IMR-90 (cell line): ENCODE measurements around the gene TNF. TPM values are rescaled to one million over a fixed set of nuclear protein-coding genes. Genes with fewer than 3 reads are reported as not detected.

ENCODE experiments used
- ATAC-seq: fragments of 200-7000 bp; cut with Tn5 transposase; 2 replicates; pipeline ENCODE4 v1.9.1; 2020; ENCODE audit warnings: low read depth, mild to moderate bottlenecking, moderate library complexity
- BruUV-seq: library from RNA; stranded (reverse); fragments of 400-500 nt; replicated peaks from 2 replicates; lab custom pipeline; 2021; lab: Mats Ljungman, UMichigan
- CTCF ChIA-PET: fragments of 300-600 bp; formaldehyde crosslinking; extraction: SDS; loops from one replicate; lab custom pipeline; 2021; ENCODE audit warnings: antibody characterized with exemption; lab: Yijun Ruan, JAX
- POLR2A ChIA-PET: fragments of 300-600 bp; sonication (Branson Sonifier 250); formaldehyde crosslinking; loops from one replicate; lab custom pipeline; 2022; ENCODE audit warnings: antibody characterized with exemption; ENCODE audit not compliant: unreplicated experiment; lab: Charles Lee
- DNase-seq: peaks from one replicate; pipeline ENCODE4 v3.0.0; 2013
- H2AFZ ChIP-seq: replicated peaks from 2 replicates; pipeline ENCODE3; 2013; ENCODE audit warnings: low read length, mild to moderate bottlenecking; ENCODE audit not compliant: poor library complexity
- H2AK5ac ChIP-seq: 2 replicates; pipeline ENCODE4 v1.6.1; 2013; ENCODE audit warnings: low read depth, low read length, inconsistent platforms
- H2AK9ac ChIP-seq: replicated peaks from 2 replicates; pipeline ENCODE3; 2013; ENCODE audit warnings: mild to moderate bottlenecking, low read depth, low read length, moderate library complexity; ENCODE audit not compliant: poor library complexity
- H2BK120ac ChIP-seq: 2 replicates; pipeline ENCODE4 v1.6.1; 2013; ENCODE audit warnings: low read depth, low read length, inconsistent platforms
- H2BK15ac ChIP-seq: 3 replicates; pipeline ENCODE4 v1.6.1; 2013; ENCODE audit warnings: low read depth, low read length, inconsistent platforms
- H2BK20ac ChIP-seq: 2 replicates; pipeline ENCODE4 v1.6.1; 2013; ENCODE audit warnings: low read depth, mild to moderate bottlenecking, inconsistent platforms, low read length, moderate library complexity
- H2BK5ac ChIP-seq: 2 replicates; pipeline ENCODE4 v1.6.1; 2013; ENCODE audit warnings: mild to moderate bottlenecking, low read depth, low read length, inconsistent platforms; ENCODE audit not compliant: poor library complexity, severe bottlenecking
- H3K14ac ChIP-seq: replicated peaks from 2 replicates; pipeline ENCODE4 v1.6.1; 2013; ENCODE audit warnings: low read depth, low read length, inconsistent platforms
- H3K18ac ChIP-seq: 2 replicates; pipeline ENCODE4 v1.6.1; 2013; ENCODE audit warnings: low read depth, low read length, control low read depth
- H3K23ac ChIP-seq: 2 replicates; pipeline ENCODE4 v1.6.1; 2013; ENCODE audit warnings: low read depth, low read length, inconsistent platforms
- H3K27ac ChIP-seq: 2 replicates; pipeline ENCODE4 v1.5.1; 2013; ENCODE audit warnings: mild to moderate bottlenecking, control low read depth, low read length; ENCODE audit not compliant: insufficient read depth
- H3K27me3 ChIP-seq: 2 replicates; pipeline ENCODE4 v1.6.1; 2013; ENCODE audit warnings: low read length; ENCODE audit not compliant: control insufficient read depth, insufficient read depth
- H3K36me3 ChIP-seq: 2 replicates; pipeline ENCODE4 v1.6.1; 2013; ENCODE audit warnings: low read length, mixed read lengths; ENCODE audit not compliant: control insufficient read depth, insufficient read depth
- H3K4ac ChIP-seq: 2 replicates; pipeline ENCODE4 v1.6.1; 2013; ENCODE audit warnings: low read depth, low read length, inconsistent platforms
- H3K4me1 ChIP-seq: 2 replicates; pipeline ENCODE4 v1.6.1; 2013; ENCODE audit warnings: low read length, mixed read lengths; ENCODE audit not compliant: control insufficient read depth, insufficient read depth
- H3K4me2 ChIP-seq: 2 replicates; pipeline ENCODE4 v1.6.1; 2013; ENCODE audit warnings: low read depth, mild to moderate bottlenecking, control low read depth, low read length, moderate library complexity
- H3K4me3 ChIP-seq: 2 replicates; pipeline ENCODE4 v1.5.1; 2013; ENCODE audit warnings: low read depth, mild to moderate bottlenecking, control low read depth, low read length, moderate library complexity; ENCODE audit not compliant: insufficient read depth
- H3K56ac ChIP-seq: 2 replicates; pipeline ENCODE4 v1.6.1; 2013; ENCODE audit warnings: low read length, inconsistent platforms; ENCODE audit not compliant: insufficient read depth; ENCODE audit errors: extremely low read depth
- H3K79me1 ChIP-seq, 2 experiments: 2 replicates each; pipeline ENCODE4 v1.6.1; 2013; ENCODE audit warnings: low read length in 2 of 2, inconsistent platforms in 1 of 2, low read depth in 1 of 2
- H3K9ac ChIP-seq: 2 replicates; pipeline ENCODE4 v1.6.1; 2013; ENCODE audit warnings: low read depth, low read length, control low read depth
- H3K9me1 ChIP-seq: 2 replicates; pipeline ENCODE4 v1.6.1; 2013; ENCODE audit warnings: low read length, inconsistent platforms; ENCODE audit not compliant: insufficient read depth
- H3K9me3 ChIP-seq: 2 replicates; pipeline ENCODE4 v1.6.1; 2013; ENCODE audit warnings: low read length; ENCODE audit not compliant: control insufficient read depth, insufficient read depth
- H4K20me1 ChIP-seq: 2 replicates; pipeline ENCODE4 v1.6.1; 2013; ENCODE audit warnings: low read length, inconsistent platforms; ENCODE audit not compliant: insufficient read depth
- H4K5ac ChIP-seq: 2 replicates; pipeline ENCODE4 v1.6.1; 2013; ENCODE audit warnings: mild to moderate bottlenecking, low read depth, low read length, control low read depth
- H4K8ac ChIP-seq, 2 experiments: 2 replicates each; pipeline ENCODE4 v1.6.1; 2013; ENCODE audit warnings: low read depth in 2 of 2, low read length in 2 of 2, control low read depth in 1 of 2, inconsistent platforms in 1 of 2
- H4K91ac ChIP-seq: 2 replicates; pipeline ENCODE4 v1.6.1; 2013; ENCODE audit warnings: low read depth, low read length, inconsistent platforms; ENCODE audit not compliant: insufficient read depth
- WGBS, 2 experiments: methylation state at CpG; one replicate each; pipeline versions ENCODE4 v1.1.5 to v1.1.7; 2013; ENCODE audit warnings: missing lambda C conversion rate in 2 of 2; ENCODE audit not compliant: insufficient read length in 1 of 2; ENCODE audit errors: extremely low coverage in 2 of 2; 5-methylcytosine and 5-hydroxymethylcytosine counted together
- dilution Hi-C: fragments of 300-500 bp; cut with HindIII; formaldehyde crosslinking; loops from one replicate; pipeline ENCODE4 v1.14.3; 2018; ENCODE audit warnings: low sequenced_read_pairs; ENCODE audit not compliant: unreplicated experiment
- in situ Hi-C: fragments of 300-500 bp; cut with MboI; formaldehyde crosslinking; loops from 3 replicates; pipeline ENCODE4 v1.14.3; 2019; ENCODE audit warnings: low sequenced_read_pairs, inconsistent platforms, mixed read lengths
- intact Hi-C: fragments of 100-400 bp; cut with micrococcal nuclease; formaldehyde crosslinking; loops from 2 replicates; pipeline ENCODE4 v1.10.0; 2022
- polyA plus RNA-seq, 3 experiments: library from polyadenylated mRNA; depleted of rRNA; stranded (reverse); fragments of >200 nt; gene quantifications; 2 replicates each; pipeline ENCODE4 v1.2.3, GENCODE V29; 2012; ENCODE audit warnings: low replicate concordance in 1 of 3
- total RNA-seq: library from RNA; depleted of rRNA; stranded (reverse); fragments of >200 nt; gene quantifications from 2 replicates; pipeline ENCODE4 v1.2.3, GENCODE V29; 2012
- TF ChIP-seq, protein P1 (sequence below): fragments of 150-350 bp; IDR thresholded peaks from 2 replicates; pipeline ENCODE4 v1.6.1; 2016; ENCODE audit warnings: low read depth, mild to moderate bottlenecking, low read length, moderate library complexity, borderline replicate concordance

TNF gene
- total and polyA plus RNA-seq, 2 of the 4 experiments (the other 2 are of a cell fraction): not detected

DNA sequence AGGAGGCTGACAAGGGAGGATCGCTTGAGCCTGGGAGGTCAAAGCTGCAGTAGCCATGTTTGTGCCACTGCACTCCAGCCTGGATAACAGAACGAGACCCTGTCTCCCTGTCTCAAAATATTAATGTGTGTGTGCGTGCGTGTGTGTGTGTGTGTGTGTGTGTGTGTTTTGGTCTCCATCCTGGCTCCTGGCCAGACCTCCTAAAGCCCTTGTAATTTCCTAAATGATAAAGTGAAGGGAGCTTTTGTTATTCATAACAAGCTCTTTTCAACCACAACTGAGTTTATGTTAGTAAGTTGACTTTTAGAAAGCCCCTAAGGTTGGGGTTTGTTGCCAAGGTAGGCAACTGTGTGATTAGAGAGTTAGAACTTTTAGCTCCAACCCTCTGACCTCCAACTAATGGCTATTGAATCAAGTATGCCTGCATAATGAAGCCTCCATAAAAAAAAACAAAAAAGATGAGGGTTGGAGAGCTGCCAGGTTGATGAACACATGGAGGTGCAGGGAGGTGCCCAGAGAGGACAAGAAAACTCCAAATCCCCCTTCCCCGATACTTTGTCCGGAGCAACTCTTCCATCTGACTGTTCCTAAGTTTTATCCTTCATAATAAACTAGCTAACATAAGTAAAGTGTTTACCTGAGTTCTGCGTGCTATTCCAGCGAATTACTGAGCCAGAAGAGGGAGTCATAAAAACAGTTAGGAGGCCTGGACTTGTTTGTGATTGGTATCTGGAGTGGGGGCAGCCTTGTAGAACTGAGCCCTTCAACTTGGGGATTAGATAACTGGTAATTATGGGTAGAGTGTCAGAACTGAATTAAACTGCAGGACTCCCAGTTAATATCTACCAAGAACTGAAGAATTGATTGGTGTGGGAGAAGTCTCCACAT is 34.4 kb downstream of the TNF start:
- no peak overlapping the region for H2BK15ac ChIP-seq
- H2BK20ac ChIP-seq: no peak overlapping the region
- CTCF ChIA-PET: interaction anchor here (0.6 to 0.8 kb wide), 2 partner anchors 37 to 63 kb away, joined by 3 to 4 read pairs; partner anchors contain the start of gene ATP6V1G2
- no TSS peak for BruUV-seq
- H3K23ac ChIP-seq: no peak overlapping the region
- TF ChIP-seq, protein P1, sequence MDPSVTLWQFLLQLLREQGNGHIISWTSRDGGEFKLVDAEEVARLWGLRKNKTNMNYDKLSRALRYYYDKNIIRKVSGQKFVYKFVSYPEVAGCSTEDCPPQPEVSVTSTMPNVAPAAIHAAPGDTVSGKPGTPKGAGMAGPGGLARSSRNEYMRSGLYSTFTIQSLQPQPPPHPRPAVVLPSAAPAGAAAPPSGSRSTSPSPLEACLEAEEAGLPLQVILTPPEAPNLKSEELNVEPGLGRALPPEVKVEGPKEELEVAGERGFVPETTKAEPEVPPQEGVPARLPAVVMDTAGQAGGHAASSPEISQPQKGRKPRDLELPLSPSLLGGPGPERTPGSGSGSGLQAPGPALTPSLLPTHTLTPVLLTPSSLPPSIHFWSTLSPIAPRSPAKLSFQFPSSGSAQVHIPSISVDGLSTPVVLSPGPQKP: no peak
- H3K27ac ChIP-seq: no peak overlapping the region
- POLR2A ChIA-PET: no interaction called here
- H3K4me3 ChIP-seq: no peak overlapping the region
- no peak overlapping the region for H3K14ac ChIP-seq
- H3K36me3 ChIP-seq: no peaks in the 10 kb centered on the region
- H3K9ac ChIP-seq: no peak overlapping the region
- H3K4me1 ChIP-seq: no peaks in the 10 kb centered on the region
- H4K20me1 ChIP-seq: no peaks in the 10 kb centered on the region
- 100% methylated on average over 1 of the region's 8 CpGs; no CpG with 5 or more reads in 1 of the 2 experiments for WGBS, 2 experiments
- H4K8ac ChIP-seq: no peak overlapping the region
- no peaks in the 10 kb centered on the region for H3K9me3 ChIP-seq
- no peak overlapping the region for H3K56ac ChIP-seq
- intact Hi-C loops: no loop called here
- DNase-seq (no peak), ATAC-seq (no peak)
- dilution Hi-C loops: no loop called here
- no peak overlapping the region for H2BK120ac ChIP-seq
- no peak overlapping the region for H3K4me2 ChIP-seq
- H3K27me3 ChIP-seq: peaks cover 7% of the 10 kb centered on the region
- H4K5ac ChIP-seq: no peak overlapping the region
- H2AK5ac ChIP-seq: no peak overlapping the region
- H2AK9ac ChIP-seq: no peak overlapping the region
- in situ Hi-C loops: no loop called here
- no peaks in the 10 kb centered on the region for H3K79me1 ChIP-seq
- H4K91ac ChIP-seq: no peak overlapping the region
- no peak overlapping the region for H3K18ac ChIP-seq
- 0 out of 2 replicates have a peak, but pooled peaks cover 3% of the 10 kb centered on the region for H3K9me1 ChIP-seq
- H3K4ac ChIP-seq: no peak overlapping the region
- no peak overlapping the region for H2AFZ ChIP-seq
- no peak overlapping the region for H2BK5ac ChIP-seq
